ENCODE results near the gene SLC27A4.

The SLC27A4 gene

DNA sequence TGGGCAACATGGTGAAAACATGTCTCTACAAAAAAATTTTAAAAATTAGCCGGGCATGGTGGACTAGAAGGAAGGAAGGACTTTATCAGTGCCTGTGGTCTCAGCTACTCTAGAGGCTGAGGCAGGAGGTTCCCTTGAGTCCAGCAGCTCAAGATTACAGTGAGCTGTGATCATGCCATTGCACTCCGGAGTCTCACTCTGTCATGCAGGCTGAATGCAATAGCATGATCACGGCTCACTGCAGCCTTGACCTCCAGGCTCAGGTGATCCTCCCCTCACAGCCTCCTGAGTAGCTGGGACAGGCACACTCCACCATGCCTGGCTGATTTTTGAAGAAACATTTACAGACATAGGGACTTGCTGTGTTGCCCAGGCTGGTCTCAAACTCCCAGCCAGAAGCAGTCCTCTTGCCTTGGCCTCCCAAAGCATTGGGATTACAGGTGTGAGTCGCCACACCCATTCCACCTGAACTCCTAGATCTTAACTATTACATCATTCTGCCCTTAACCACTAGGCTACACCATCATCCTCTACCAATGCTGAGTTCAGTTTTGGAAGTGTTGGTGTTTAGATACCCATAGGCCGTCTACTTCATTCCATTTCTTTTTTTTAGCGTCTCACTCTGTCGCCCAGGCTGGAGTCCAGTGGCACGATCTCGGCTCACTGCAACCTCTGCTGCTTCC, 28.8 kb downstream of the SLC27A4 start:
- no peak for DNase-seq

DNA sequence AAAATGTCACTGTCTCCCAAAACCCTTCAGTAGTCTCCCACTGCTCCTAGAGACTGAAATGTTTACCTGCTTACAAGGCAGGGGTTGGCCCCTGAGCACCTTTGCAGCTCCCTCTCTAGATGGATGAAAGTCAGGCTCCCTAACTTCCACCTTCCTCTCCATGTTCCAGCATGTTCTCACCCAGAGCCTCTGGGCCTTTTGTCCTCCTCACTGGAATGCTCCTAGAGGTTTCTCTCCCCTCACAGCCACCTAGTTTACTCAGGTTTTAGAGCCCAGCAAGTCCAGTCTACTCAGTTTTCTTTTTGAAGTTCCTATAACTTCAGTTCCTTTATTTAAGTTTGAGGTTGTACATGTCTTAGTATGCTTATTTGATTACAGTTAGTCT, 30.0 kb downstream of the SLC27A4 start:
- DNase-seq: no peak

DNA sequence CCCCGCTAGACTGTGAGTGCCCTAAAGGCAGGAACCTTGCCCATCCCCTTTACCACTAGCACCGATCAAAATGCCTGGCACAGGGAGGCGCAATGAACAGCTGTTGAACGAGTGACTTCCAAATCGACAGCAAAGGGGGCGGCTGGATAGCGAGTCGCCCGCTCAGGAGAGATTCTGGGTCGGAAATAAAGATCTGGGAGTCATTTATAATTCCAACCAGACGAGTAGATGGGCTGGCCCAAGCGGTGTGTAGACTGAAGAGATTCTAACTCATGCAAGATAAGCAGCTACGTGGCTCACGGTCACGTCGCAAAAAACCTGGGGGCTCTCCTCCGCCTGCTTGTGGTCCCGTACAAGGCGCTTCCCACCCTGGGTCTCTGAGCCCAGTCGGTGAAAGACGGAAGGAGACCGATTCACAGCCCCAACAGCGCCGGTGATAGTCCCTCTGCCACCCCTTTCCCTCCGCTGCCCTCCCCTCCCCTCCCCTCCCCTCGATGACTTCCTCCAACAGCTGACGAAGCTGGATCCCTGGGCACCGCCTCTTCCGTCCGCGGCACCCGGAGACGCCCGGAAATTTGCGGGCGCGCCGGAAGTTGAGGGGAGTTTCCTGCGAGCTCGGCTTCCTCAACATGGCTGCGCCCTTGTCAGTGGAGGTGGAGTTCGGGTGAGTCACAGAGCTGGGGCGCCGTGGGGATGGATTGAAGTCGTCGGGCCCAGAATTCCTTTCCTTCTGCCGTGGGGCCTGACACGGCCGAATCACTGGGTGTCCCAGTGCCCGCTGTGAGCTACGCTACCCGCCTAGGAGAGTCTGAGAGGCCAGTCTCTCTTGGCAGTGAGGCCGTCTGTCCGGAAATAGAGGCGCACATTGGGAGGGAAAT, 30.7 kb downstream of the SLC27A4 start, which contains the start of gene URM1:
Gene URM1, plus strand, starts transcription at position 623 of the 878 bp plus-strand sequence. Its CDS starts 7 bp downstream, at position 630.
- DNase-seq: peak; percentile 98

DNA sequence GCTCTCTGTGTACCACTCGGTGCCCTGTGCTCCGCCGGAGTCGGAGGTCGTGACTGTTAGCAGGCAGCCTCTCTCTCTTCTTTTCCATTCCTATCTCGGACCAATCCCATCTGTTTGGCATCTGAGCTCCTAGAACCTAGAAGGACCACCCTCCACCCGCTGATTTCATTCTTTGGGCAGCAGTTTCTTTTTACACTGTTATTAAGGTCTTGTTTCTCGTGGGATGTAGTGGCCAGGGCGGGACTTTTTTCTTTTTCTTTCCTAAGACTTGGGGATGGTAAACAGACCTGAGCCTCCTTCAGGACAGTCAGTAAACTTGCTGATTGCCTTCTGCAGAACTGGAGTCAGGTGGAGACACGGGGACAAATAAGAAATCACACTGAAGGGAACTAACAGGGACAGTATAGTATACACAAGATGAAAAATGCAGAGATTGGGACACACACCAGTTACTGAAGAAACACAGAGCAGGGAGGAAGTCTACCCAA, 31.3 kb downstream of the SLC27A4 start:
- DNase-seq: peak; percentile 11

DNA sequence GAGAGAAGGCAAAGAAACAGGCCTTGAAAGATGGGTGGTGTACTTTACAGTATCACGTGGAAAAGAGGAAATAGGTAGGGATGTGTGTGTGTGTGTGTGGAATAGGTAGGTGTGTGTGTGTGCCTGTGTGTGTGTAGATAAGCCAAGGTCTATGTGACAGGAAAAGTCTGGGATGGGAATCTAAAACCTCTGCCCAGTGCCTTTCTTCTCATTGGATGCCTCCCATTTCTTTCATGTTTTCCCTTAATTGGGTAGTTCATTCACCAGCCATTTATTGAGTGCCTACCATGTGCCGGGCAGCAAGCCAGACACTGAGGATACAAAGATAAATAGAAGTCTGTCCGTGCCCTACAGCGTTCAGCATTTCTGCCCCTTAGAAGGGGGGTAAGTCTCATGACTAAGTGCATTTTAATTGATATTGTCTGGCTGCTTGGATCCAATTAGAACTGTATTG, 31.9 kb downstream of the SLC27A4 start:
- no peak for DNase-seq

DNA sequence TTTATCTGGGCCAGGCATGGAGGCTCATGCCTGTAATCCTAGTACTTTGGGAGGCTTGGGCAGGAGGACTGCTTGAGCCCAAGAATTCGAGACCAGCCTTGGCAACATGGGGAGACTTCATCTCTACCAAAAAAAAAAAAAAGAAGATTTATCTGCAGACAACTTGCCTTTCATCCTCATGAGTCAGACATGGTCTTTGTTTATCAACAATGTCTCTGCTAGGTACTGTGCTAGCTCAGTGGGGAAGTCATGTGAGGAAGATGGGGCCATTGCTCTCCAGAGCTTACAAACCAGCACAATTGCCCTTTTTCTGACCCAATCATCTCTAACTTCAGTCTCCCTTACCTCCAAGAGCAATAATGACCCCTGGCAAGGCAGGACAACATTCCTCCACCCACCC, 32.5 kb downstream of the SLC27A4 start:
- peak; percentile 8 for DNase-seq

DNA sequence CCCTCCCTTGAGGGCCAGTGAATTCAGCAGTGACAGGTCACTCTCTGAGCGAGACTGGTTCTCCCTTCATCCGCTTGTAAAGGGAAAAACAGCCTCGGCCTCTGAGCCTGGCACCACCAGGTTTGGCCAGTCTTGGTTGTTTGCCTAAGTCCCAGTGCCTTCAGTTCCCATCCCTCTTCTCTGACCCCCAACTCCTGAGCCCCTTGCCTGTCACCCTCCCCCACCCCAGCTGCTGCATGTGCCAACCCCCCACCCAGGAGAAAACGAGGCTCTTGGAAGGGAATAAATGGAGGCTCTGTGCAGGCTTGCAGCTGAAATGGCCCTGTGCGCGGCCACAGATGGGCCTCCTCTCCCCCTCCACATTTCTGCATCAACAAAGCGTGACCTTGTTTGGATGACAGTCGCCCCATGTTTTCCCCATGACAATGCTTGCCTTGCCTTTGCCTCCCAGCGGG, 33.9 kb downstream of the SLC27A4 start:
- DNase-seq: no peak

DNA sequence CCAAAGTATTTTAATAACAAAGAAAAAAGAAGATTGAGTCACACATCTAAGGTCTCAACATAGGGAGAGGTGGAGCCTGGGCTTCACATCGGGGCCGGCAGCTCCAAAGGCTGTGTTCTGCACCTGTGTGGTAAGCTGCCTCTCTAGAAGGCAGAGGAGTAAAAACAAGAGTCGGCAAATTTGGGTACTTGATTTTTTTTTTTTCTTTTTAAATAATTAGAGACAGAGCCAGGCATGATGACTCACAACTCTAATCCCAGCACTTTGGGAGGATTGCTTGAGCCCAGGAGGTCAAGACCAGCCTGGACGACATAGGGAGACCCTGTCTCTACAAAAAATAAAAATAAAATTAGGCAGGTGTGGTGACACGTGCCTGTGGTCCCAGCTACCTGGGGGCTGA, 35.5 kb downstream of the SLC27A4 start:
- DNase-seq: no peak

DNA sequence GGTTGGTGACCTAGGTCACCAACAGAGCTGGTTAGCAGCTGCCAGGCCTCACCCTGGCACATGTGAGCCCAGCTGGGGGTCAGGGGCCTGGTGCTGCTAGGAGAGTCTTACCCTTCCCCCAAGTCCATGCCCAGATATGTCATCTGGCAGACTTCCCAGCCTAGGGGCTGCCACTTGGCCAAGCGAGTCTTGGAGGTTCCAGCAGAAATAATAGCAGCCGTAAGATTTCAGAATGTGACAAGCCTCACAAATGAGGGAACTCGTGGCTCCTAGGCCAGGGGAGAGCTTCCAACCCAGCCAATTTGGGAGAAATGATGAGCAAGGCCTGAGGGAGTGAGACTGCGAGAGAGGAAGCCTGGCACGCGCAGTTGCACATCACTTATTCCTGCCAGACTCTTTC, 41.9 kb downstream of the SLC27A4 start:
- no peak for DNase-seq

DNA sequence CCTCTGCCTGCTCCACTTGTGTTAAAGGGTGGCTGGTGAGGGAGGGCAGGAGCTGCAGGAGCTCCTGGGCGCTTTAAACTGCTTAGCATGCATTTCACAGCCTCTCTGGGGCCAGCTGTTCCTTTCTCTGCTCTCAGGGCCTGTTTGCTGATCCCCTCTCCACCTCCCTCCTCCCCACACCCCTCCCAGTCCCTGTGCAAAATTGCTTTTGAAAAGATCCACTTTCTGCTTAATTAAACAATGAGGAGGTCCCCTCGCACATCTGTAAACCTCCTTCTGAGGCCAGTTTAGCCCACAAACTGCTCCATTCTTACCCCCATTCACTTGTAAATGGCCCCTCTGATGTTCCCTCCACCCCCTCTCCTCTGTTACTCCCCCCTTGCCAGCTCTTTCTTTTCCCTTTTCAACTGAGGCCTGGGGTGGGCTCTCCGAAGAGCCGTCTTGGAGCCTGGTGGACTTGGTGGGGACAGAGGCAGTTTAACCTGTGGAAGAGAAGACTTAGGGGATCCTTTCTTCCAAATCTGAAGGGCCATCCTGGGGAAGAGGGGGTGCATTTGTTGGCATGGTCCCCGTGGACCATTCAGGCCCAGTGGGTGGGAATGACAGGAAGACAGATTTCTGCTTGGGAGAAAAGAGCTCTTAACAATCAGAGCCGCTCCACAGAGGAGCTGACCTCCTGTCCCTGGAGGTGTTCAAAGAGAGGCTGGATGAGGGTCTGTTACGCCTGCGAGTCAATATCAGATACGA, 42.9 kb downstream of the SLC27A4 start:
- no peak for DNase-seq

DNA sequence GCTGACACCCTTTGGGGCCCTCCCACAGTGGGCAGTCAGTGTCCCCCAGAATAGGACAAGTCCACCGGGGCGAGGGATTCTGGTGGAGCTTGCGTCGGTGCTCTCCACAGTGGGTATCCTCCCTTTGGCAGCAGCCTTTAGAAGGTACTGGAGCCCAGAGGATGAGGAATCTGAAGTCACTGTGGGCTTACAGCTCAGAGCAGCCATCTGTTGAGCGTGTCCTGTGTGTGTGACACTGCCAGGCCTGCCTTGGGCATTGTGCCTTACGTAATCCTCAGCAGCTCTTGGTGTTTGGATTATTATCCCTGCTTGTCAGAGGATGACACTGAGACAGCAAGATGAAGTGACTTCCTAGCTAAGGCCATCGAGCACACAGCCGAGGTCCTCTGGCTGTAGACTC, 43.5 kb downstream of the SLC27A4 start:
- DNase-seq: no peak

DNA sequence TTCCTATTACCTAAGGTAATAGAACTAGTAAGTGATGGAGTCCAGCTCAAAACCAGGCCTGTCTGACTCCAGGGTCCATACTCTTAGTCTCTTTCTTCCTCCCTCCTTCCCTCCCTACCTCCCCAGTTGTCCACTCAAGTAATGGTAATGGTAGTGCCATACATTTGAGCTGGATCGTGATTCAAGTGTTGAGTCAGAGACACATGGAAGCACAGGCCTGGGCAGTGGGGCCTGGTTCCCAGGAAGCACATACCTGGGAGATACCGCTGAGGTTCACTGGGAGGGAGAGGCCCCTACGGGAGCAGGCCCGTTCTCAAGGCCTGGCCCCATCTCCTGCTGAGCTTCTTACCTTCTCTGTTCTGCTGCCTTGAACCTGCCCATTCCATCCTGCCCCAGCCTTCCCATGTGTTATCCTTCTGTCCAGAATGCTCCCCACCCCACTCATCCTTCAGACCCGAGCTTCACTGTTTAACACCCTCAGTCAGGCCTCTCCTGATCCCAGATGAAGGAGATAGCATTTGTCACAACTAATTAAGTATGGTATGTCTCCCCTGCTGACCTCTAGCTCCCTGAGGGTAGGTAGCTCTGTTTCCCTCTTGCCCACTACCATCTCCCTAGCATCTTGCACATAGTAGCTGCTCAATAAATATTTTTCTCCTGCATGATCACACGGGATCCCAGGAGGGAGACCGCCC, 44.6 kb downstream of the SLC27A4 start:
- DNase-seq: no peak

DNA sequence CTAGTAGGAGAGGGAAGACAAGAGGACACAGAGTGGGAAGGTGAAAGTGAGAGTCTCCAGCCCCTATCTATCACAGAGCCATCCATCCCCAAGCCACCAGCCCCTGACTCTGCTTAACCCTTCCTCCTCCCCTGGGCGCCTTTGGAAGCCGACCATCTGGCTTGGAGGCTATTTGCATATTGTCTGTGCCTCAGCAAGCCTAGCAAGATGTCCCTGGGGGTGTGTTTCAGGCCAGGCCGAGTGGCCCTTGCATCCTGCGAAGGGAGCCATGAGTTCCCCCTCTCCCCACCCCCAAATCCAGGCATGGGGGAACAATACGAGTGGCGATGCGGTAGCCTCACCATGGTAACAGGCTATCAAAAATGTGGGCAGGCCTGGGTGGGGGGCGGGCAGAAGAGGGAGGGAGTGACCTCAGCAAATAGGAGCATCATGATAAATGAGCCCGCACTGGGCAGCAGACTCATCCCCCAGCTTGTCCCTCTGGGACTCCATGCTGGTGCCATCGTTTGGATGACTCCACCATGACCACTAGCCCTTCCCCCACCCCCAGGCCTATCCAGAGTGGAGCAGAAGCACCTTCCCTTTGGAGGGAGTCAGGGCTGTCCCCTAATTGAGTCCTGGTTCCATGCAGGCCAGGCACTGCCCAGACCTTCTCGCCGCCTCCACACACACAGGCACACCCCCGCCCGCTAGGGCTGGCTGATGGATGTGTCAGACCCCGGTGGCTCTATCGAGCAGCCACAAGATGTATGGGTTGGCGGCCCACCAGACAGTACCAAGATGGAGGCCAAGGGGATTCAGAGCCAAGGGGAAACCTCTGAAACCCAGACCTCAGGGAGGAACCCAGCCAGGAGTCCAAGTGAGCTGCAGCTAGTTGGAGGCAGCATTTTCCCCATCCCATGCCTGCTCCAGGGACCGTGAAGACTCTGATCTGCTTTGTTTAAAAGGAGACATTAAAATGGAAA, 45.5 kb downstream of the SLC27A4 start:
- DNase-seq: no peak

DNA sequence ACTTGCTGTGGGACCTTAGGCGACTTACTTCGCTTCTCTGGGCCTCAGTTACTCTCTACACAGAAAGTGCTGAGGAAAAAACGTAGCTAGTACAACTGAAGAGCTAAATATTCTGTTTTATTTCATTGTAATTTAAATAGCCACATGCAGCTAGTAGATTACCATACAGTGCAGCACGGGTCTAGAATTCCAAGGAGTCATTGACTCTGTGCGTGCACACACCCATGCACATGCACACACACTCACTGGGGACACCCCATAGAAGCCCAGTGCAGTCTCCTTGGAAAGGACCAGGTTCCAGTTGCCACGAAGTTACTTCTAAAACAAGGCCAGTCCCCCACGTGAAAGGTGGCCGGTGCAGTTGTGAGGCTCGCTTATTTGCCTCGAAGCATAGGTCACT, 47.8 kb downstream of the SLC27A4 start:
- no peak for DNase-seq

DNA sequence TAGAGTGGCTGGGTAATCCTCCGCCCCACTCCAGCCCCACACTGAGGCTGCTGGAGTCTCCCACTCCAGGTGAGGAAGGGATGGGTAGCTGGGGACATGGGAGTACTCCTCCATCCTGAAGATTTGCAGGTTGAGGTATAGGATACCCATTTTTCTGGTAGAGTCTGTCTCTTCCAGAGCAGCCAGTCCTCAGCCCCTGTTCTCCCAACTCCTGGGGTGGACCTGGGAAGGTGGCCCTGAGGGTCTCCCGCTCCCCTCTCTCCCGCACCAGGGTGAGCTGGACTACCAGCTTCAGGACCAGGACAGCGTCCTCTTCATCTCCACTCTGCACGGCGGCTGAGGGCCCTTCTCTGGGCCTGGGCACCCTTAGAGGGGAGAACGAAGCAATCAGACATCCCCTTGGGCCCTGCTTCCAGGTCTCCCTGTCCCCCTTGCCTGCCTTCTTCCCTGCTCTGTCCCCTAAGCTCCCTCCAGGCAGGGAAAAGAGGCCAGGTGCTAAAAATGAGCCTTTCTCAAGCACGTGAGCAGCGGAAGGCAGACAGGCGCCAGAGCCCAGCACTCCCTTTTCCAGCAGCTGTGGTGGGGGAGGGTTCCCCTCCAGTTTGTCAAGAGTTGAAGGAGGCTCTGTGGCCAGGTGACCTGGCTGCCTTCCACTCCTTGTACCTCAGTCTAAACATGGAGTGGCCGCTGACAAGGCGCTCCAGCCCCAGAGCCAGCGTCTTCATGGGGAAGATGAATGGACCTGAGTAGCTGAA, 49.2 kb downstream of the SLC27A4 start:
- no peak for DNase-seq

DNA sequence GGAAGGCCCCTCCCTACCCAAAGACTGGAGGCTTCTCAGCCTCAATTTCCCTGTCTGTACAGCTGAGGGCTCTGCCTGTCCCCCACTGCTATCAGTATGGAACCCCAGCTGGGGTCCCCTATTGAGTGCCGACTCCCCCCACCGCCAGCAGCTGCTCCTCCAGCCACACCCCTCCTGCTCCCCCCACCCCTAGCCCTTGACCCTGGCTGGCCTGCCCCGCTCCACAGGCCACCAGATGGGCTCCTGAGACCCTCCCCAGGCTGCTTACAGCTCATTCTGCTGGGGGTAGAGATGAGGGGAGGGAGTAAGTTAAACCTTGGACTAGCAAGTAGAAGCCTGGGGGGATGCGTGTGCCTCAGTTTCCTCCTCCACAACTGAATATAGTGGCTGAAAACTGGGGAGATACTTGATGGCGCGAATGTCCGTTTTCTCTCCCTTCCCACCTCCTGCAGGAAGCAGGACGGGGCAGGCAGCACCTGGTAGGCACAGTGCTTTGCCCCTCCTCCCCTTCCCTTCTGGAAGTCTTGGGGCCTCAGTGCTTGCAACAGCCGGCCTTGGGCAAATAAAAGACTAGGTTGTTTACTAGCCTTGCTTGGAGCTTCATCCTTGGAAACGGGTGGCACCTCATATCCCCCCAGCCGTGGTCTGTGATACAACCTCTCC, 50.0 kb downstream of the SLC27A4 start:
- DNase-seq: no peak

DNA sequence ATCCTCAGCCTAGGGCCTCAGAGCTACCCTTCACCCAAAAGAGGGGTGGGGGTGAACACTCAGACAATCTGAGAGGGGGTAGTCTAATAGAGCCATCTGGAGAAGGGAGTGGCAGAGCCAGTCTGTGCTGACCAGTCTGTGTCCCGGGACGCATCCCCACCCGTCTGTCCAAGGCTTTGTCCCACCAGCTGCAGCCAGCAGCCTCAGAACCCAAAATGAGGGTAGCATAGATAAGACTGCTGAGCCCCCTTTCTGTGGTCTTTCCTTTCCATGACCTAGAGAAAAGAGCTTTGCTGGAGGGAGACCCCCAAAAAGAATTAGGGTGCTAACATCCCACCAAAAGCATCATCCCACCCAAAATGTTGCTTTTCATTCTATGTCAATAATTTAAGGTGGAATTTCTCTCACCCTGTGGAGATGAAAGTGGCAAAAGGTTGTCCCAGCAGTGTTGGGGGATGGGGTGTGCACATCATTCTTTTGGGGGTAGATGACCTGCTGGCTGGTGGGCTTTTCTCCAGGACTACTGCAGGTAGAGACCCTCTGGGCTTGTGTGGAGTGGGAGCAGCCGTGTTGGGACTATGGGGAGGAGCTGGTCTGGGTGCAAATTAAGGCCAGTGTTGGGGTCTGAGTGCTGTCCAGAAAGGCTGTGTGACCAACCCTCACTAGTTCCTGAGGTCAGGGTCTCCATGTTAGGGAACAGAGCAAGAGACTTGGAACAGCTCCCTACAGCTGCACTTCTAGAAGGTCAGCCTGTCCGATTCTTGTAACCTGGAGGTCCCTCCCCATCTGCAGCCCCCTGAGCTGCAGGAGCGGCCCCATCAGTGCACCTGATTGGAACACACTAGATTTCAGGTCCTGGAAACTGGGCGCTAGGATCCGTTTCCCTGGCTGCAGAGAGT, 50.7 kb downstream of the SLC27A4 start:
- DNase-seq: no peak

DNA sequence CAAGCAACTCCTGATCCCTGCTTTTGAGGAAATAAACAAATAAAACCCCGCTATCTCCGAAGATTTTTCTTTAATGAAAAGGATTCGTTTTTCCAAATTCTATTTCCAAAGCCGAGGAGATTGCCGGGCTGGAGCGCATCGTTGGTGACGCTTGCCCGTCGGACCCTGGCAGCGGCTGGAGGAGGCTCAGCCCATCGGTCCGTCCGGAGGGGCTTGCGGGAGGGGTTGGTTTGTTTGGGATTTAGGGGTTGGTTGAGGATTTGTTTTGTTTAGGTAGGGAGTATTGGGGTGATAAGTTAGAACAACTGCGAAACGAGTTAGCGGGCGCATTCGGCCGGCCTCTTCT, 51.6 kb downstream of the SLC27A4 start:
- DNase-seq: no peak
